SK-N-MC (cell line): ENCODE measurements around the gene GMPS.

Experiments used
- EZH2 ChIP-seq: fragments of 200-600 bp; sonication (generic); IDR thresholded peaks from one replicate; pipeline ENCODE4 v1.6.1; 2017; ENCODE audit warnings: antibody characterized with exemption
- POLR2AphosphoS5 ChIP-seq: IDR thresholded peaks from 2 replicates; pipeline ENCODE4 v1.6.1; 2012; ENCODE audit warnings: mild to moderate bottlenecking, low read depth, low read length, borderline replicate concordance

GRCh38 chr3:155908086-155908485 lies 37.6 kb downstream of the GMPS start:
- TF ChIP-seq POLR2AphosphoS5 (no peak), EZH2 (no peak)
